KOPT-K1 (cell line): Measurements from ENCODE around the gene CDKAL1.

Experiments
- H3K27ac ChIP-seq: fragments of 200-600 bp; sonication (generic); 2 replicates; pipeline ENCODE4 v1.5.1; 2016; ENCODE audit warnings: antibody characterized with exemption, mild to moderate bottlenecking, low read depth, low read length; ENCODE audit not compliant: poor library complexity, severe bottlenecking
- H3K36me3 ChIP-seq: fragments of 200-600 bp; sonication (generic); 2 replicates; pipeline ENCODE4 v1.5.1; 2017; ENCODE audit warnings: antibody characterized with exemption, mild to moderate bottlenecking, low read length, moderate library complexity; ENCODE audit not compliant: insufficient read depth
- H3K9me3 ChIP-seq: fragments of 200-600 bp; sonication (generic); 2 replicates; pipeline ENCODE4 v1.5.1; 2017; ENCODE audit warnings: antibody characterized with exemption, low read length, mild to moderate bottlenecking; ENCODE audit not compliant: insufficient read depth, poor library complexity, severe bottlenecking

CDKAL1 gene

GRCh38 chr6:20791074-20791473 lies 256.8 kb downstream of the CDKAL1 start:
- no peaks in the 10 kb centered on the region for H3K36me3 ChIP-seq
- H3K27ac ChIP-seq: no peak overlapping the region
- no peaks in the 10 kb centered on the region for H3K9me3 ChIP-seq

DNA sequence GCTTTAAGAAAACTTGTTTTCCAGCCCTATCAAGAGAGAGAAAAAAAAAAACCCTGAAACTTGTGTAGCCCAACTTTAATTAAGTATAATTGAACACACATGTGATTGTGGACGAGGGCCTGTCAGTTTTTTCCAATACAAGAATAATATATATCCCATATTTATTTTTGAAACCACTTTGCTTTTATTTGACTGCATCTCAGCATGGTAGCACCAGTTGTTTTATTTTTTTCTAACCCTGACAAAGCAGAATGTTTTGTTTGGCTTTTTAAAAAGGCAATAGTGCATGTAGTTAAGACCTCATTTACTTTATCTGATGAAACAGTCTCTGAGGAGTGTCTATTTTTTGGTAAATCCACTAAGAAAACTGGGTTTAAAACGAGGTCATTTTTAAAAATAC lies 257.7 kb downstream of the CDKAL1 start:
- H3K9me3 ChIP-seq: no peaks in the 10 kb centered on the region
- no peak overlapping the region for H3K27ac ChIP-seq
- no peaks in the 10 kb centered on the region for H3K36me3 ChIP-seq

DNA sequence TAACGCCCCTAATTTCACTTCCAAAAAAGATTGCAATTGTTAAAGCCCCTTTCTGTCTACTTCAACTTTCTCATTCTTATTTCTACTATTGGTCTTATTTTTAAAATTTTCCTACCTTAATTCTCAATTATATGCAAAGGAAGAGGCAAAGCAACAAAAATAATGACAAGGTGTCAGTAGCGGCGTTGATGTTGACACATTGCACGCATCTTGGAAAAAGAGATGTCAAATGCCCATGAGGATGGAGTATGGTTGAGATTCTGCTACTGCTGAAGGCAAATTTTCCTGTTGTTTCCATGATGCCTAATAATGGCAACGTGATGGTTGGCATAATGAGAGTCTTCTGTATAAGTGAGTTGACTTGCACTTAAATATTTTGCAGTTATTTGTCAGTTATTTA lies 258.9 kb downstream of the CDKAL1 start:
- Histone ChIP-seq H3K36me3 (no peaks in the 10 kb centered on the region), H3K27ac (no peak overlapping the region), H3K9me3 (no peaks in the 10 kb centered on the region)

GRCh38 chr6:20797597-20797996 lies 263.3 kb downstream of the CDKAL1 start:
- no peak overlapping the region for H3K27ac ChIP-seq
- H3K36me3 ChIP-seq: no peaks in the 10 kb centered on the region
- no peaks in the 10 kb centered on the region for H3K9me3 ChIP-seq

DNA sequence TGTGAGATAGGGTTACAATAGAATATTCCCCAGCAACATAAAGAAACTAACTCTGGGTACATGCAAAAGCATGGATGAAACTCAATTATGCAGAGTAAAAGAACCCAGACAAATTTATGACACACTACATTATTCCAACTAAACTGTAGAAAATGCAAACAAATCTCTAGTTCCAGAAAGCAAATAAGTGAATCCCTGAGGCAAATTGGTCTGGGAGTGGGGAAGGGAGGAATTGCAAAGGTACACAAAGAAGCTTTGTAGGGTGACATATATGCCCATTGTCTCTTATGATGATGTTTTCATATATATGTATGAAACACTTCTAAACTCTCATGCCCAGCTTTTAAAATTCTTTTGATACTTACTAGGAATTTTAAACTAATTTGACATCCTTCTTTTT lies 266.0 kb downstream of the CDKAL1 start:
- Histone ChIP-seq H3K27ac (no peak overlapping the region), H3K9me3 (no peaks in the 10 kb centered on the region)

DNA sequence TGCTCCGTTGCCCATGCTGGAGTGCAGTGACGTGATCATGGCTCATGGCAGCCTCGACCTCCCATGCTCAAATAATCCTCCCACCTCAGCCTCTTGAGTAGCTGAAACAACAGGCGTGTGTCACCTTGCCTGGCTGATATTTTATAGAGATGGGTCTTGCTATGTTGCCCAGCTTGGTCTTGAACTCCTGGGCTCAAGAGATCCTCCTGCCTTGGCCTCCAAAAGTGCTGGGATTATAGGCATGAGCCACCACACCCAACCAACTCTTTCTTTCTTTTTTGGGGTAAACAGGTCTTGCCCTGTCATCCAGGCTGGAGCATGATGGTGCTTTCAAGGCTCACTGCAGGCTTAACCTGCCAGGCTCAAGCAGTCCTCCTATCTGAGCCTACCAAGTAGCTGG lies 266.4 kb downstream of the CDKAL1 start:
- no peak overlapping the region for H3K27ac ChIP-seq
- no peaks in the 10 kb centered on the region for H3K36me3 ChIP-seq
- peaks cover under 1% of the 10 kb centered on the region for H3K9me3 ChIP-seq

More for the DNA sequence above, 266.0 kb downstream of the CDKAL1 start:
- no peaks in the 10 kb centered on the region for H3K36me3 ChIP-seq

- no peaks in the 10 kb centered on the region for H3K36me3 ChIP-seq
- no peak overlapping the region for H3K27ac ChIP-seq
- H3K9me3 ChIP-seq: peaks cover 10% of the 10 kb centered on the region
Observed at GRCh38 chr6:20801595-20801994, 267.3 kb downstream of the CDKAL1 start.

- no peak overlapping the region for H3K27ac ChIP-seq
Observed at GRCh38 chr6:20802596-20802995, 268.3 kb downstream of the CDKAL1 start.

GRCh38 chr6:20805021-20805420 lies 270.8 kb downstream of the CDKAL1 start:
- Histone ChIP-seq H3K27ac (no peak overlapping the region), H3K36me3 (no peaks in the 10 kb centered on the region), H3K9me3 (peaks cover 14% of the 10 kb centered on the region)

More at GRCh38 chr6:20802596-20802995, 268.3 kb downstream of the CDKAL1 start:
- Histone ChIP-seq H3K9me3 (peaks cover 14% of the 10 kb centered on the region), H3K36me3 (no peaks in the 10 kb centered on the region)

- H3K9me3 ChIP-seq: peaks cover 14% of the 10 kb centered on the region
- no peak overlapping the region for H3K27ac ChIP-seq
- no peaks in the 10 kb centered on the region for H3K36me3 ChIP-seq
Observed at GRCh38 chr6:20806669-20807068, 272.4 kb downstream of the CDKAL1 start.

- no peak overlapping the region for H3K27ac ChIP-seq
- H3K36me3 ChIP-seq: no peaks in the 10 kb centered on the region
- H3K9me3 ChIP-seq: peaks cover 17% of the 10 kb centered on the region
Observed at GRCh38 chr6:20808439-20808838, 274.2 kb downstream of the CDKAL1 start.

DNA sequence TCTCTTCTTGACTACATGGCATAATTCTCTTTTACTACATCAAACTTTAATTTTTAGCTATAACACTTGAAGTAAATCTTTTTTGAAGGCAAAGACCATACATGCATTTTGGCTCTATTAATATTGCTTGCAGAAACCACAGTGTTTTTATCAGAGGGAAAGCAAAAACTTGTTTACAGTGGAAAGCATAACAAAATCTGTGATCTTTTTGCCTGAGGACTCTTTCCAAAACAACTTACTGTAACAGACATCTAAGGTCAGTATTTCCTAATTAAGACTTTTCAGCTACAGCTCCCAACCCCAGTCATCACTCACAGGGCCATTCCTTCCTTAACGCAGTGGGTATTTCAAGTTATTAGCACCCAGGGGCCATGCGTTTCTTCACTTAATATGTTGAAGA lies 274.7 kb downstream of the CDKAL1 start:
- Histone ChIP-seq H3K27ac (no peak overlapping the region), H3K36me3 (no peaks in the 10 kb centered on the region), H3K9me3 (peaks cover 21% of the 10 kb centered on the region)

GRCh38 chr6:20810727-20811108 lies 276.5 kb downstream of the CDKAL1 start:
- Histone ChIP-seq H3K36me3 (no peaks in the 10 kb centered on the region), H3K9me3 (peaks cover 26% of the 10 kb centered on the region), H3K27ac (no peak overlapping the region)

GRCh38 chr6:20811109-20811761 lies 277.0 kb downstream of the CDKAL1 start:
- Histone ChIP-seq H3K9me3 (peaks cover 20% of the 10 kb centered on the region), H3K36me3 (no peaks in the 10 kb centered on the region), H3K27ac (no peak overlapping the region)

- H3K27ac ChIP-seq: no peak overlapping the region
- H3K36me3 ChIP-seq: no peaks in the 10 kb centered on the region
- H3K9me3 ChIP-seq: peaks cover 13% of the 10 kb centered on the region
Observed at GRCh38 chr6:20812776-20813175, 278.5 kb downstream of the CDKAL1 start.

- no peaks in the 10 kb centered on the region for H3K36me3 ChIP-seq
- H3K27ac ChIP-seq: no peak overlapping the region
- peaks cover 13% of the 10 kb centered on the region for H3K9me3 ChIP-seq
Observed at GRCh38 chr6:20814494-20814893, 280.2 kb downstream of the CDKAL1 start.
